Pulmonary artery endothelial cell (primary cell): Measurements from ENCODE around the gene CDC45. TPM values are rescaled to one million over a fixed set of nuclear protein-coding genes. Genes with fewer than 3 reads are reported as not detected.
"Not testable (repeated sequence)": the region's sequence is repeated elsewhere in the genome, so short reads cannot be mapped to it uniquely, and the experiment has no call there.

ENCODE experiments used
- DNase-seq: peaks from one replicate; pipeline ENCODE4 v3.0.0-alpha.2; 2011; ENCODE audit warnings: low read depth, low spot score
- total RNA-seq: library from RNA; depleted of rRNA; stranded (reverse); fragments of >200 nt; gene quantifications from 2 replicates; pipeline ENCODE4 v1.2.3, GENCODE V29; 2014

The CDC45 gene
- total RNA-seq: 30.7 and 50.1 TPM in 2 replicates

GRCh38 chr22:19479355-19480172 is at the start of gene CDC45:
Gene CDC45, plus strand, starts transcription at chr22:19479920. Its CDS starts 49 bp downstream, at chr22:19479969.
- DNase-seq: peak; percentile 96

- DNase-seq: no peak
Observed at GRCh38 chr22:19429950-19430889, 49.5 kb upstream of the CDC45 start.

- no peak for DNase-seq
Observed at GRCh38 chr22:19430890-19431541, 48.7 kb upstream of the CDC45 start.

- DNase-seq: no peak
Observed at GRCh38 chr22:19431649-19432132, 48.0 kb upstream of the CDC45 start, which contains the start of gene HIRA. Gene HIRA, minus strand, starts transcription at chr22:19431733. Its CDS starts 257 bp downstream, at chr22:19431476.

GRCh38 chr22:19432133-19432851 is 47.4 kb upstream of the CDC45 start, which contains the start of gene MRPL40:
Gene MRPL40, plus strand, starts transcription at chr22:19432545. Its CDS starts 10 bp downstream, at chr22:19432555.
- DNase-seq: peak; percentile 82

GRCh38 chr22:19434401-19434800 is 45.3 kb upstream of the CDC45 start:
- DNase-seq: no peak

GRCh38 chr22:19434829-19435580 is 44.7 kb upstream of the CDC45 start:
- DNase-seq: no peak

- not testable (repeated sequence) for DNase-seq
Observed at GRCh38 chr22:19436444-19437161, 43.1 kb upstream of the CDC45 start.

GRCh38 chr22:19438298-19438697 is 41.4 kb upstream of the CDC45 start:
- no peak for DNase-seq

GRCh38 chr22:19440411-19441195 is 39.1 kb upstream of the CDC45 start:
- DNase-seq: no peak

- no peak for DNase-seq
Observed at GRCh38 chr22:19442166-19442565, 37.6 kb upstream of the CDC45 start.

- no peak for DNase-seq
Observed at GRCh38 chr22:19443544-19444211, 36.0 kb upstream of the CDC45 start.

GRCh38 chr22:19445279-19445982 is 34.3 kb upstream of the CDC45 start:
- DNase-seq: not testable (repeated sequence)

- DNase-seq: no peak
Observed at GRCh38 chr22:19446603-19447329, 33.0 kb upstream of the CDC45 start.

- peak; percentile 79 for DNase-seq
Observed at GRCh38 chr22:19447330-19448075, 32.2 kb upstream of the CDC45 start, which contains the start of gene C22orf39. Gene C22orf39, minus strand, starts transcription at chr22:19447711. Its CDS starts 23 bp downstream, at chr22:19447688.
